ENCODE results near the gene GRIN1. TPM values are rescaled to one million over a fixed set of nuclear protein-coding genes. Genes with fewer than 3 reads are reported as not detected.

GRIN1 gene
- total and polyA plus RNA-seq, 2 experiments from 2014 or later: not detected

DNA sequence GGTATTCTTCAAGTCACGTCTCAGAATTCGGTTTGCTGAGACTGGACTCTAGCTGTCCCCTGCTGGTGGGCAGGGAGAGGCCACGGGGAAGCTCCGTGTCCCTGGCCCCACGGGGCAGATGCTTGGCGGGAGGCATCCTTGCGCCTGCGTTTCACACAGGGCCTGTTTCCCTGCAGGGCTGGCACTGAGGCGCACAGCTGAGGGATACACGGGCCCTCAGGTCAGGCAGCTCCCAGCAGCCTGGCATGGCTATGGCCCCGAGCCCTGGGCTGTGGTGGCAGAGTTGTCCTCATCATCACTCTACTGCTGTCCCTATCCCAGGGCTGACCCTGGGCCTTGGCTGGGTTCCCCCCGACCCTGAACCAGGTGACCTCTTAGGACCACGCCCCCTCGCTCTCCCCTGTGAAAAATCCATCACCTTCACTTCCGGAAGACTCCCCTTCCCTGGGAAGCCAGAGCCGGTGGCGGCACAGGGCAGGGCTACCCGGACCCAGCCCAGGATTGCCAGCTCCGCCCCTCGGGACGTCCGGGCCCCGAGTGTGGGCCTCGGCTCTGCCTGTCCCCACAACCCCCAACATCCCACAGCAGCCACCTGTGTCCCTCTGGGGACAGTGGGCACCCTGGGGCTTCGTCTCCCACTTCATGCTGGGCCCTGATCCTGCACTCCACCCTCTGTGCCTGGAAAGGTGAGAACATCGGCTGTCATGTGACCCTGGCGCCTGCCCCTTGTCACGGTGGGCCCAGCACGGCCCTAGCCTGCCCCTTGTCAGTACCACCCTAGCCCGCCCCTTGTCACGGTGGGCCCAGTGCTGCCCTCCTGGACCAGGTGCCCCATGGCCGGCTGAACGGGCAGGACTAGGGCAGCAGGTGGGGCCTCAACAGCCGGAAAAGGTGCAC is 29.5 kb upstream of the GRIN1 start:
- H3K36me3 ChIP-seq (replicated peaks; ENCODE audit: insufficient read depth, low read depth): no peaks in the 10 kb centered on the region
- TF ChIP-seq EZH2 (IDR thresholded peaks at IDR 0.05; ENCODE audit: borderline replicate concordance) (no peak), EZH2phosphoT487 (IDR thresholded peaks at IDR 0.05; ENCODE audit: low read depth, severe bottlenecking, unreplicated experiment) (no peak)
- WGBS (ENCODE audit: low lambda C conversion rate, missing lambda C conversion rate): 93% methylated on average over 32 of the region's 34 CpGs

DNA sequence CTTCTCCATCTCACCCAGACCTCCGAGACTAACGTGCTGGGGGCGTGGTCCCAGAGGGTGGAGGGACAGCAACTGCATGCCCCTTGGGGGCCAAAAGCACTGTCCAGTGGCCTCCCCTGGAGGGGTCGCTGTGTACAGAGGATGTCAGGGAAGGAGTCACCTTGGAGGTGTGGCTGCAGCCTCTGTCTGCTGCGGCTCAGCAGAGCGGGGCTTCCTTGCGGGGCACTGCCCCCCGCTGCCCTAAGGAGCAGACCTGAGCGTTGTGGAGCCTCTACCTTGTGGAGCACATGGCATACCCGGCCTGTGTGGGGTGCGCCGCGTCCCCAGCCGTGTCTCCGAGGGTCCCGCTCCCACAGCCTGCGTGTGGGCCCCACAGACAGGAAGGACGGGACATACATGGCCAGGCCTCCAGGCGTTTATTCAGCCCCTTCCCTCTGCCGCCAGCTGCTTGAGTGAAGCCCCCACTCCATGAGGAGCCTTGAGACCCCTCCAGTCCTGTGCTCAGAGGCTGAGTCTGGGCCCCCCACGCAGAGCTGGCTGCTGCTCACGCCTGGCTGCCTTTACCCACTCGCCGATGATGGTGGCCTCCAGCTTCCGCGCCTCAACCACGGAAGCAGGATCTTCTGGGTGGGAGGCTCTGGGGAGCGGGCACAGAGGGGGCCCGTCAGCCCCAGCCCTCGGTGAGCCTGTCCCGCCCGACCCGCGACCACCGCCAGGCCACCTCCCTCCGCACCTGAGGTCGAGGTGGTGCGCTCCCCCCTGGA is 28.6 kb upstream of the GRIN1 start:
- no peaks in the 10 kb centered on the region for H3K36me3 ChIP-seq (replicated peaks; ENCODE audit: insufficient read depth, low read depth)
- no peak overlapping the region for H2AFZ ChIP-seq
- no peak overlapping the region for H3K4me2 ChIP-seq
- no peaks in the 10 kb centered on the region for H4K20me1 ChIP-seq (ENCODE audit: insufficient read depth, poor library complexity, severe bottlenecking)
- no peak for TF ChIP-seq EZH2 (IDR thresholded peaks at IDR 0.05; ENCODE audit: borderline replicate concordance)
- TF ChIP-seq EZH2phosphoT487 (IDR thresholded peaks at IDR 0.05; ENCODE audit: low read depth, severe bottlenecking, unreplicated experiment): no peak
- TF ChIP-seq, protein P1, sequence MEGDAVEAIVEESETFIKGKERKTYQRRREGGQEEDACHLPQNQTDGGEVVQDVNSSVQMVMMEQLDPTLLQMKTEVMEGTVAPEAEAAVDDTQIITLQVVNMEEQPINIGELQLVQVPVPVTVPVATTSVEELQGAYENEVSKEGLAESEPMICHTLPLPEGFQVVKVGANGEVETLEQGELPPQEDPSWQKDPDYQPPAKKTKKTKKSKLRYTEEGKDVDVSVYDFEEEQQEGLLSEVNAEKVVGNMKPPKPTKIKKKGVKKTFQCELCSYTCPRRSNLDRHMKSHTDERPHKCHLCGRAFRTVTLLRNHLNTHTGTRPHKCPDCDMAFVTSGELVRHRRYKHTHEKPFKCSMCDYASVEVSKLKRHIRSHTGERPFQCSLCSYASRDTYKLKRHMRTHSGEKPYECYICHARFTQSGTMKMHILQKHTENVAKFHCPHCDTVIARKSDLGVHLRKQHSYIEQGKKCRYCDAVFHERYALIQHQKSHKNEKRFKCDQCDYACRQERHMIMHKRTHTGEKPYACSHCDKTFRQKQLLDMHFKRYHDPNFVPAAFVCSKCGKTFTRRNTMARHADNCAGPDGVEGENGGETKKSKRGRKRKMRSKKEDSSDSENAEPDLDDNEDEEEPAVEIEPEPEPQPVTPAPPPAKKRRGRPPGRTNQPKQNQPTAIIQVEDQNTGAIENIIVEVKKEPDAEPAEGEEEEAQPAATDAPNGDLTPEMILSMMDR (IDR thresholded peaks at IDR 0.05; ENCODE audit: poor library complexity): no peak
- WGBS (ENCODE audit: low lambda C conversion rate, missing lambda C conversion rate): 94% methylated on average over 30 of the region's 38 CpGs
- no peaks in the 10 kb centered on the region for H3K9me2 ChIP-seq (replicated peaks; ENCODE audit: insufficient read depth)
- peaks cover 3% of the 10 kb centered on the region for H3K79me2 ChIP-seq
- H3K27me3 ChIP-seq: no peaks in the 10 kb centered on the region
- H3K9me3 ChIP-seq (ENCODE audit: low read depth): no peaks in the 10 kb centered on the region
- DNase-seq (ENCODE audit: low spot score): no peak
- H3K4me1 ChIP-seq (ENCODE audit: insufficient read depth): peaks cover 10% of the 10 kb centered on the region
- no peak overlapping the region for H3K27ac ChIP-seq
- no peak overlapping the region for H3K4me3 ChIP-seq

More for the DNA sequence above, 29.5 kb upstream of the GRIN1 start:
- Histone ChIP-seq H4K20me1 (ENCODE audit: insufficient read depth, poor library complexity, severe bottlenecking) (no peaks in the 10 kb centered on the region), H2AFZ (no peak overlapping the region), H3K4me2 (no peak overlapping the region), H3K4me1 (ENCODE audit: insufficient read depth) (peaks cover 3% of the 10 kb centered on the region), H3K4me3 (no peak overlapping the region), H3K79me2 (peaks cover 3% of the 10 kb centered on the region), H3K27ac (no peak overlapping the region), H3K9me3 (ENCODE audit: low read depth) (no peaks in the 10 kb centered on the region), H3K27me3 (no peaks in the 10 kb centered on the region), H3K9me2 (replicated peaks; ENCODE audit: insufficient read depth) (no peaks in the 10 kb centered on the region)
- no peak for DNase-seq (ENCODE audit: low spot score)

DNA sequence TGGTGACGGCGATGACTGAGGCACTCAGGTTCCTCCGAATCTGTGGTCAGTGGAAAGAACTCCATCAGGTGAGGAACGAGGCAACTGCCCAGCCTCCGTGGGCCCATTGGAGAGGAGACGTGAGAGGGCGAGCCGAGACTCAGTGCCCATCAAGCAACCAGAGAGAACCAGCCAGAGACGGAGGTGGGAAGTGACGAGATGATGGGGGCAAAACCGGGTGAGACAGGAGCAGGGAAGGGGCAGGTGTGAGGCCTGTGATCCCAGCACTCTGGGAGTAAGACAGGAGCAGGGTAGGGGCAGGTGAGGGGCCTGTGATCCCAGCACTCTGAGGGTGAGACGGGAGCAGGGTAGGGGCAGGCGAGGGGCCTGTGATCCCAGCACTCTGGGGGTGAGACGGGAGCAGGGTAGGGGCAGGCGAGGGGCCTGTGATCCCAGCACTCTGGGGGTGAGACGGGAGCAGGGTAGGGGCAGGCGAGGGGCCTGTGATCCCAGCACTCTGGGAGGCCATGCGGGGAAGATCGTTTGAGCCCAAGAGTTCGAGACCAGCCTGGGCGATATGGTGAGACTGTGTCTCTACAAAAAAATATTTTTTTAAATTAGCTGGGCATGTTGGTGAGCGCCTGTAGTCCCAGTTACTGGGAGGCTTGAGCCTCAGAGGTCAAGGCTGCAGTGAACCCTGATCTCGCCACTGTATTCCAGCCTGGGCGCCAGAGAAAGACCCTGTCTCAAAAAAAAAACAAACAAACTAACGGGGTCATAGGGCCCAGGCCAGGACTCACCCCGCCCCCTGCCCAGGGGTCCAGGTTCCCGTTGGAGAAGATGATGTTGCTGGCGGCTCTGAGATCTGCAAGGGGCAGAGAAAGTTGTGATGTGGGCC is 27.8 kb upstream of the GRIN1 start:
- Histone ChIP-seq H2AFZ (no peak overlapping the region), H4K20me1 (ENCODE audit: insufficient read depth, poor library complexity, severe bottlenecking) (no peaks in the 10 kb centered on the region), H3K36me3 (replicated peaks; ENCODE audit: insufficient read depth, low read depth) (no peaks in the 10 kb centered on the region), H3K27ac (no peak overlapping the region), H3K79me2 (peaks cover 3% of the 10 kb centered on the region), H3K9me2 (replicated peaks; ENCODE audit: insufficient read depth) (no peaks in the 10 kb centered on the region), H3K4me2 (no peak overlapping the region), H3K9me3 (ENCODE audit: low read depth) (no peaks in the 10 kb centered on the region), H3K4me1 (ENCODE audit: insufficient read depth) (peaks cover 19% of the 10 kb centered on the region), H3K27me3 (no peaks in the 10 kb centered on the region), H3K4me3 (no peak overlapping the region)
- DNase-seq (ENCODE audit: low spot score): no peak
- WGBS (ENCODE audit: low lambda C conversion rate, missing lambda C conversion rate): 88% methylated on average over 24 of the region's 28 CpGs
- TF ChIP-seq EZH2phosphoT487 (IDR thresholded peaks at IDR 0.05; ENCODE audit: low read depth, severe bottlenecking, unreplicated experiment) (no peak), EZH2 (IDR thresholded peaks at IDR 0.05; ENCODE audit: borderline replicate concordance) (no peak)
- TF ChIP-seq, protein P1 (IDR thresholded peaks at IDR 0.05; ENCODE audit: poor library complexity): no peak

All from hepatocyte (in vitro differentiated cells).